ENCODE data around the gene CREG2.
"Not testable (repeated sequence)": the region's sequence is repeated elsewhere in the genome, so short reads cannot be mapped to it uniquely, and the experiment has no call there.

CREG2 gene

DNA sequence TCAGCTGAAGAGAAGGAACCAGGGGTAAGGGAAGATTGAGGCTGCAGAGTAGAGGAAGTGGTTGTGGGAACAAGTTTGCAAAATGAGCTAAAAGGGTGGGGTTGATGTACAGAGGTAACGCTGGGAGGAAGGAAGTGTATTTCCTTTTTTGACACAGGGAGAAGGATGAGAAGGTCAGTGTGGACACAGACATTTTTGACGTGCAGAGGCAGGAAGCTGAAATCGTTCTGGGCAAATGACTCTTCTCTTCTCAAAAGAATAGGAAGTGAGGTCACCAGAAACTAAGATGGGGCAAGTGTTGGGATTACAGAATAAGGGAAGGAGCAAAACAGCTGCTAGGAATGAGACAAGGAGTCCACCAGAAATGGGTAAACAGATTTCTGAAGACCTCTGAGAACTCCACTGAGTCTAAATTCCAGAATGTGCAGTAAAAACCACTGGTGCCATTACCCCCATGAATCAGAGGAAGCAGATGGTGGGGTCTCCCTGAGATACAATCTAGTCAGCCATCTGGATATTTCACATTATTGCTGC, 58.8 kb downstream of the CREG2 start:
- H3K4me3 ChIP-seq (ENCODE audit: low read length): no peak overlapping the region
- TF ChIP-seq, protein P1, sequence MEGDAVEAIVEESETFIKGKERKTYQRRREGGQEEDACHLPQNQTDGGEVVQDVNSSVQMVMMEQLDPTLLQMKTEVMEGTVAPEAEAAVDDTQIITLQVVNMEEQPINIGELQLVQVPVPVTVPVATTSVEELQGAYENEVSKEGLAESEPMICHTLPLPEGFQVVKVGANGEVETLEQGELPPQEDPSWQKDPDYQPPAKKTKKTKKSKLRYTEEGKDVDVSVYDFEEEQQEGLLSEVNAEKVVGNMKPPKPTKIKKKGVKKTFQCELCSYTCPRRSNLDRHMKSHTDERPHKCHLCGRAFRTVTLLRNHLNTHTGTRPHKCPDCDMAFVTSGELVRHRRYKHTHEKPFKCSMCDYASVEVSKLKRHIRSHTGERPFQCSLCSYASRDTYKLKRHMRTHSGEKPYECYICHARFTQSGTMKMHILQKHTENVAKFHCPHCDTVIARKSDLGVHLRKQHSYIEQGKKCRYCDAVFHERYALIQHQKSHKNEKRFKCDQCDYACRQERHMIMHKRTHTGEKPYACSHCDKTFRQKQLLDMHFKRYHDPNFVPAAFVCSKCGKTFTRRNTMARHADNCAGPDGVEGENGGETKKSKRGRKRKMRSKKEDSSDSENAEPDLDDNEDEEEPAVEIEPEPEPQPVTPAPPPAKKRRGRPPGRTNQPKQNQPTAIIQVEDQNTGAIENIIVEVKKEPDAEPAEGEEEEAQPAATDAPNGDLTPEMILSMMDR (conservative IDR thresholded peaks at IDR 0.05; ENCODE audit: low read length): no peak
- DNase-seq (ENCODE audit: low read depth): peak; percentile 30

DNA sequence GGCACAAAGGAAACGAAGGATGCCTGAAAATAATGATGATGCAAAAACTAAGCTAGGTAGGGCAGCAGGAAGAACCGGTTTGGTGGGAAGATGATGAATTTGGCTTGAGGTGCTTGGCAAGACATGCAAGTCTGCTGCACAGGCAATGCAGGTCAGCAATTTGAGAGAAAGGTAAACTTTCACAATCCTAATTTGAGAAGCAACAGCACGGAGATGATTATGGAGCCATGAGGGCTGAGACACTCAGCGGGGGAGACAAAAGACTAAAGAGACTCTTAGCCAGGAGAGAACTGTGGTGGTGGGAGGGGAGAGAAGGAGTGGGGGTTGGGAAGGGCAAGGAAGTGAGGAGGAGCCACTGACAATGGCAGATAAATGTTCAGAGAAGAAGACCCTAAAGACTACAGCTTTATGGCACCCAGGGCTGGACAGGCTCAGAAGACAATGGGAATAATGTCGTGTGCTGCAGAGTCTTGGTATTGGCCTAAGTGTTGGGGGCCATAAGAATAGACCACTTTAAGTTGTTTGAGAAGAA, 59.4 kb downstream of the CREG2 start:
- no peak for DNase-seq (ENCODE audit: low read depth)
- H3K4me3 ChIP-seq (ENCODE audit: low read length): no peak overlapping the region
- TF ChIP-seq, protein P1 (conservative IDR thresholded peaks at IDR 0.05; ENCODE audit: low read length): no peak

DNA sequence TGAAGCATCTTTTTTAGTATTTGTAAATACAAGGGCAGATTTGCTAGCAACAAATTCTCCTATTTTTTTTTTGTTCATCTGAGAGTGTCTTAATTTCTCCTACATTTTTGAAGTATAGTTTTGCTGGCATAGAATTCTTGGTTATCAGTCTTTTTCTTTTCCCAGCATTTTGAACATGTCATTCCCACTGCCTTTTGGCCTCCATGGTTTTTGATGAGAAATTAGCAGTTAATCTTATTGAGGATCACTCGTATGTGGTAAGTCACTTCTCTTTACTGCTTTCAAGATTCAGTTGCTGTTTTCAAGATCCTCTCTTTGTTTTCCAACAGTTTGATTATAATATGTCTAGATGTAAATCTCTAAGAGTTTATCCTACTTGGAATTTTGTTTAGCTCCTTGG, 61.9 kb downstream of the CREG2 start:
- no peak overlapping the region for H3K4me3 ChIP-seq (ENCODE audit: low read length)
- TF ChIP-seq, protein P1 (conservative IDR thresholded peaks at IDR 0.05; ENCODE audit: low read length): no peak
- no peak for DNase-seq (ENCODE audit: low read depth)

DNA sequence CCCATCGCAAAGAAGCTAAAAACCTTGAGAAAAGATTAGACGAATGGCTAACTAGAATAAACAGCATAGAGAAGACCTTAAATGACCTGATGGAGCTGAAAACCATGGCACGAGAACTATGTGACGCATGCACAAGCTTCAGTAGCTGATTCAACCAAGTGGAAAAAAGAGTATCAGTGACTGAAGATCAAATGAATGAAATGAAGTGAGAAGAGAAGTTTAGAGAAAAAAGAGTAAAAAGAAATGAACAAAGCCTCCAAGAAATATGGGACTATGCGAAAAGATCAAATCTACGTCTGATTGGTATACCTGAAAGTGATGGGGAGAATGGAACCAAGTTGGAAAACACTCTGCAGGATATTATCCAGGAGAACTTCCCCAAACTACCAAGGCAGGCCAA, 70.7 kb downstream of the CREG2 start:
- not testable (repeated sequence) for H3K4me3 ChIP-seq (ENCODE audit: low read length); DNase-seq (ENCODE audit: low read depth)

DNA sequence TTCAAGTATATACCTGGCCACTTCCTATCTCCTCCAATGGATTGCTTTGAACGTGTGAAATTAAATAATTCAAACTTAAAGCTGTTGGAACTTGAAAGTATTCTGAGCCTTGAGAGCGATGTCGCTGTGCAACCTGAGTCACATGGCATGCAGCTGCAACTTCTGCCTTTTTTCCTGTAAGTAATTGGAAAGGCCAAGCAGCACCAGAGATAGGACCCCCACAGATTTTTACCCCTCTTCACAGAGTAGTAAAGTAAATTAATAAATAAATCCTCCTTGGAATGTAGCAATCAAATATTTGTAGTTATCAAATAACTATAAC, 75.6 kb downstream of the CREG2 start:
- no peak for DNase-seq (ENCODE audit: low read depth)
- TF ChIP-seq, protein P1 (conservative IDR thresholded peaks at IDR 0.05; ENCODE audit: low read length): no peak
- no peak overlapping the region for H3K4me3 ChIP-seq (ENCODE audit: low read length)

DNA sequence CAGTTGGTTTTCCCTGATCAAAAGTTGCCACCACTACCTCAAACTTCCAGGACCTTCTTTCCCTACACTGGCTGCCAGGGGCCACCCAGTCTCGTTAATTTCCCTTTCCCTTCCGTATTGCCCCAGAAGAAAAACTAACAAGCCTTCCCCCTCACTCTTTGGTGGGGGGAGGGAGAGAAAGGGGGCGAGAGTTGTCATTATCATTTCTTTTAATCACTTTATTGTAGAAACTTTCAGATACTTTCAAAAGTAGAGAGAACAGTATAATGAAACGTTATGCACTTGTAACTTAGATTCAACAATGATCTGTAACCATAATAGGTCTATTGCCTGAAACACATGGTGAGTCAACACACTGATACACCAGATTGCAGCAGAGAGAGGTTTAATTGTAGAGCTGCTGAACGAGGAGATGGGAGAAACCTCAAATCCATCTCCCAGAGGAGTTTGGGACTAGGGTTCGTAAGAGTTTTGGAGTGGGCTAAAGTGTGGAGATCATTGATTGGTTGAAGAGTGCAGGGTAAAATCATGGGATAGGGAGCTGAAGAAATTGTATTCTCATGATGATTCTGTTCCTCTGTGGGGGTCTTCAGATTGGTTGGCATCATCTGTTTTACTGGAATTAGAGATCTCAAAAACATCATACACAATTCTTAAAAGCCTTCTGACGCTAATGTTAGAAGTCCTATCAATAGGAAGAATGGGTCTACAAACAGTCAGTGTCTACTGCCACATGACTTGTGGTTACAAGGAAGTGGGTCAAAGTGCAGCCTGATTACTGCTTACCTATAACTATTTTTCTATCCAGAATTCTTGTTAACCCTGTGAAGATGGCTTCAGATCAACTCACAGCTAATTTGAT, 76.2 kb downstream of the CREG2 start:
- DNase-seq (ENCODE audit: low read depth): peak; percentile 6
- H3K4me3 ChIP-seq (ENCODE audit: low read length): no peak overlapping the region
- TF ChIP-seq, protein P1 (conservative IDR thresholded peaks at IDR 0.05; ENCODE audit: low read length): no peak

DNA sequence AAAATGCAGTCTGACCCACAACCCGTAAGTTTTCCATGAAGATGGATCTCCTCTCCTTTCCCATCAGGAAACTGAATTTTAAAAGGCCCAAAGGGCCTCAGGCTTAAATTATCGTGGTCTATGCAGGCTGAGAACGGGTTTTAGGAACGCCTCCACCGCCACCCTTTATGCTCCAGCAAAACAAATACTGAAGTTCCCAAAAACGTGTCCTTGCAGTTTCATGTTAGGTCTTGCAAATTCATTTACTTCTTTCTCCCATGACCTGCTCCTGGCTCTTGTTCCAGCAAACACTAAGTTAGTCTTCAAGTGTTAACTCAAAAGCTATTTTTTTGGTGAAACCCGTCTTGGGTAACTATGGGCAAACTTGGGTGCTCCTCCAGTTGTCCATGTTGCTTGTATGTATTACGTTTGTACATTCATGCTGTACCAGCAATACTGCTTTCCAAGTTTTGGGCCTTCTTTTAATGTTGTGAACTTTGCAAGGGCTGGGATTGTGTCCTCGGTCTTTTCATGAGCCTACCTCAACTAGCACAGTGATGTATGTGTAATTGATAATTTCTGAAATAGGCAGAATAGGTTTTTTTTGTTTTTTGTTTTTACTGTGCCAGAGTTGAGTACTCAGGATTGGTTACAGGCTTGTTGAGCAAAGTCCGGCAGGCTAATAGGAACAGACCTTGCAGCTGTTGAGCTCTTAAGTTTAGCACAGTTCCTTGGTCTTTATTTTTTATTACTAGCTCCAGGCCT, 77.0 kb downstream of the CREG2 start:
- DNase-seq (ENCODE audit: low read depth): no peak
- TF ChIP-seq, protein P1 (conservative IDR thresholded peaks at IDR 0.05; ENCODE audit: low read length): no peak
- H3K4me3 ChIP-seq (ENCODE audit: low read length): no peak overlapping the region
